ENCODE measurements around the gene HEATR1.
"Not testable (repeated sequence)": the region's sequence is repeated elsewhere in the genome, so short reads cannot be mapped to it uniquely, and the experiment has no call there.

Gene HEATR1

GRCh38 chr1:236580404-236580803 lies 23.9 kb downstream of the HEATR1 start:
- peaks cover 96% of the 10 kb centered on the region for H3K36me3 ChIP-seq (ENCODE audit: insufficient read depth, low read depth, low read length)
- not testable (repeated sequence) for H3K27me3 ChIP-seq (ENCODE audit: insufficient read depth, low read length); H3K27ac ChIP-seq (ENCODE audit: low read length); H3K9me3 ChIP-seq (ENCODE audit: insufficient read depth, low read depth, low read length); H3K9ac ChIP-seq (ENCODE audit: low read depth, low read length); H3K4me3 ChIP-seq (ENCODE audit: low read length); H3K4me1 ChIP-seq (ENCODE audit: insufficient read depth, low read length)

GRCh38 chr1:236578661-236579060 lies 25.7 kb downstream of the HEATR1 start:
- Histone ChIP-seq H3K4me1 (ENCODE audit: insufficient read depth, low read length) (no peaks in the 10 kb centered on the region), H3K27me3 (ENCODE audit: insufficient read depth, low read length) (no peaks in the 10 kb centered on the region), H3K4me3 (ENCODE audit: low read length) (no peak overlapping the region), H3K36me3 (ENCODE audit: insufficient read depth, low read depth, low read length) (peaks cover 96% of the 10 kb centered on the region), H3K27ac (ENCODE audit: low read length) (no peak overlapping the region), H3K9me3 (ENCODE audit: insufficient read depth, low read depth, low read length) (no peaks in the 10 kb centered on the region), H3K9ac (ENCODE audit: low read depth, low read length) (no peak overlapping the region)

- H3K36me3 ChIP-seq (ENCODE audit: insufficient read depth, low read depth, low read length): peaks cover 96% of the 10 kb centered on the region
- not testable (repeated sequence) for H3K9me3 ChIP-seq (ENCODE audit: insufficient read depth, low read depth, low read length)
Measured at GRCh38 chr1:236577041-236577440, 27.3 kb downstream of the HEATR1 start.

GRCh38 chr1:236576004-236576403 lies 28.3 kb downstream of the HEATR1 start:
- no peak overlapping the region for H3K27ac ChIP-seq (ENCODE audit: low read length)
- no peaks in the 10 kb centered on the region for H3K9me3 ChIP-seq (ENCODE audit: insufficient read depth, low read depth, low read length)
- H3K27me3 ChIP-seq (ENCODE audit: insufficient read depth, low read length): no peaks in the 10 kb centered on the region
- no peak overlapping the region for H3K4me3 ChIP-seq (ENCODE audit: low read length)
- peaks cover 98% of the 10 kb centered on the region for H3K36me3 ChIP-seq (ENCODE audit: insufficient read depth, low read depth, low read length)
- H3K4me1 ChIP-seq (ENCODE audit: insufficient read depth, low read length): no peaks in the 10 kb centered on the region
- no peak overlapping the region for H3K9ac ChIP-seq (ENCODE audit: low read depth, low read length)

More at GRCh38 chr1:236577041-236577440, 27.3 kb downstream of the HEATR1 start:
- not testable (repeated sequence) for H3K27ac ChIP-seq (ENCODE audit: low read length); H3K4me3 ChIP-seq (ENCODE audit: low read length); H3K9ac ChIP-seq (ENCODE audit: low read depth, low read length); H3K27me3 ChIP-seq (ENCODE audit: insufficient read depth, low read length); H3K4me1 ChIP-seq (ENCODE audit: insufficient read depth, low read length)

- Histone ChIP-seq H3K9ac (ENCODE audit: low read depth, low read length) (no peak overlapping the region), H3K27ac (ENCODE audit: low read length) (no peak overlapping the region), H3K9me3 (ENCODE audit: insufficient read depth, low read depth, low read length) (no peaks in the 10 kb centered on the region), H3K4me3 (ENCODE audit: low read length) (no peak overlapping the region), H3K4me1 (ENCODE audit: insufficient read depth, low read length) (no peaks in the 10 kb centered on the region), H3K36me3 (ENCODE audit: insufficient read depth, low read depth, low read length) (peaks cover 98% of the 10 kb centered on the region), H3K27me3 (ENCODE audit: insufficient read depth, low read length) (no peaks in the 10 kb centered on the region)
Measured at GRCh38 chr1:236575523-236575922, 28.8 kb downstream of the HEATR1 start.

DNA sequence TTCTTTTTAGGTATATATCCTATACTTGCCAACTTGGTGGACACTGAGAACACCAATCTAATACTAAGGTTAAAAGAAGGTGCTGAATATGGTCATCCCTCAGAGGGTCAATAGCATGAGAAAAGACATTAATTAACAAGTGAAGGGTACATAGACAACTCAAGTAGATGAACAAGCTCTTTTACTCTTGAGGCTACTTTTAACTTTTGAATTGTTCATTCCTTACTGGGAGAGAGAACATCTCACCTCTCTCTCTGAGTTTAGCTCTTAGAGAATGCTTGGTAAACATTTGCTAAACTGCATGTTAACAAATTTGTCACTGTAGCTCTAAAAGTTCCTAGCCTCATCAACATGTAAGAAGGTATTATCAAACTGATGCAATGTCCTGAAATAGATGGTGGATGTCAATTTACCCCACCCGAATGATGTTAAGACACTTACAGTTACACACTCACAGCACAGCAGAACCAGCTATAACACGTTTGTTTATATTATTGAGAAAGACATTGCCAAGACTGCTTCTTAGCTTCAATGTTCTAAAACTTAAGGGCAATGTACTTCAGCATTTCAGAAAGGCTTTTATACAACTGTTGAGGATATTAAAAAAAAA lies 35.9 kb downstream of the HEATR1 start:
- Histone ChIP-seq H3K27ac (ENCODE audit: low read length) (no peak overlapping the region), H3K9ac (ENCODE audit: low read depth, low read length) (no peak overlapping the region), H3K9me3 (ENCODE audit: insufficient read depth, low read depth, low read length) (no peaks in the 10 kb centered on the region), H3K36me3 (ENCODE audit: insufficient read depth, low read depth, low read length) (peaks cover 100% of the 10 kb centered on the region), H3K4me1 (ENCODE audit: insufficient read depth, low read length) (no peaks in the 10 kb centered on the region), H3K27me3 (ENCODE audit: insufficient read depth, low read length) (no peaks in the 10 kb centered on the region), H3K4me3 (ENCODE audit: low read length) (no peak overlapping the region)

DNA sequence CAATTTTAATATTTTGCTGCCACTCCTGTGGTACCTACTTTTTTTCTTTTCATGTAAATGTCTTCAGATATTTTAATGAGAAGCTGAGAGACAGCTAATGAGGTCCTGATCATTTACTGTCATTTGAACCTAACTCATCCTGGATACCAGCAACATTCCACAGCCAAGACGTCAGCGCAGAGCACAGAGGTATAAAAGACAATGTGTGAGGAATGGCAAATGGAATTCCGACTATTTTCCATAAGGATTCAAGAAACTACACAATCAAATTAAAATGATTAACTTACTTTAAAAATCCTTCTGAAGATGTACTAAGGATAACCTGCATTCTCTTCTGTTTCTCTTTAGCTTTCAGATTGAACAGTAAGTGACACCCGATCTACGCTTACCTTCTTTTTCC lies 38.8 kb downstream of the HEATR1 start:
- Histone ChIP-seq H3K4me1 (ENCODE audit: insufficient read depth, low read length) (no peaks in the 10 kb centered on the region), H3K4me3 (ENCODE audit: low read length) (no peak overlapping the region), H3K27me3 (ENCODE audit: insufficient read depth, low read length) (no peaks in the 10 kb centered on the region), H3K9ac (ENCODE audit: low read depth, low read length) (no peak overlapping the region), H3K36me3 (ENCODE audit: insufficient read depth, low read depth, low read length) (peaks cover 97% of the 10 kb centered on the region), H3K9me3 (ENCODE audit: insufficient read depth, low read depth, low read length) (no peaks in the 10 kb centered on the region), H3K27ac (ENCODE audit: low read length) (no peak overlapping the region)

- Histone ChIP-seq H3K4me1 (ENCODE audit: insufficient read depth, low read length) (no peaks in the 10 kb centered on the region), H3K27ac (ENCODE audit: low read length) (no peak overlapping the region), H3K36me3 (ENCODE audit: insufficient read depth, low read depth, low read length) (peaks cover 95% of the 10 kb centered on the region), H3K4me3 (ENCODE audit: low read length) (no peak overlapping the region), H3K9me3 (ENCODE audit: insufficient read depth, low read depth, low read length) (no peaks in the 10 kb centered on the region), H3K9ac (ENCODE audit: low read depth, low read length) (no peak overlapping the region), H3K27me3 (ENCODE audit: insufficient read depth, low read length) (no peaks in the 10 kb centered on the region)
Measured at GRCh38 chr1:236561976-236562375, 42.3 kb downstream of the HEATR1 start.

- H3K27ac ChIP-seq (ENCODE audit: low read length): no peak overlapping the region
- H3K9ac ChIP-seq (ENCODE audit: low read depth, low read length): no peak overlapping the region
- H3K4me1 ChIP-seq (ENCODE audit: insufficient read depth, low read length): no peaks in the 10 kb centered on the region
- H3K4me3 ChIP-seq (ENCODE audit: low read length): no peak overlapping the region
- H3K36me3 ChIP-seq (ENCODE audit: insufficient read depth, low read depth, low read length): peaks cover 95% of the 10 kb centered on the region
- H3K27me3 ChIP-seq (ENCODE audit: insufficient read depth, low read length): no peaks in the 10 kb centered on the region
- H3K9me3 ChIP-seq (ENCODE audit: insufficient read depth, low read depth, low read length): no peaks in the 10 kb centered on the region
Measured at GRCh38 chr1:236560213-236560771, 44.0 kb downstream of the HEATR1 start.

DNA sequence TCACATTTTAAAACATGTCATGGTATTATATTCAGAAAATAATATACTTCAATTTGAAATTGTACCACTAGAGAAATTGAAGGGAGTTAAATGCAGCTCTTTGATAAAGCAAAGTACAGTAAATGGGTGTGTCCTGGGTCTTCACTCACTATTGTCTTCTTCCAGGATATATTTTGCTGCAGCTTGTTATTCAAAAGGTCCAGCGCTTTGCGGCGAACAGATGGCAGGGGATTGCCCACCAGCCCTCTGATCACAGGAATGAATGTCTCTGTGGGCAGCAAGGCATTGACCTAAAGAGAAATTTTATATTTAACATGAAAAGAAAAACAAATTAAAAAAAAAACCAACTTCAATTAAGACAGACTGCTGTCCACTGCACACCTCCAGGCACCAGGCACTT lies 45.5 kb downstream of the HEATR1 start:
- H3K27me3 ChIP-seq (ENCODE audit: insufficient read depth, low read length): no peaks in the 10 kb centered on the region
- H3K4me3 ChIP-seq (ENCODE audit: low read length): no peak overlapping the region
- H3K9me3 ChIP-seq (ENCODE audit: insufficient read depth, low read depth, low read length): no peaks in the 10 kb centered on the region
- H3K9ac ChIP-seq (ENCODE audit: low read depth, low read length): no peak overlapping the region
- H3K27ac ChIP-seq (ENCODE audit: low read length): no peak overlapping the region
- H3K36me3 ChIP-seq (ENCODE audit: insufficient read depth, low read depth, low read length): peaks cover 95% of the 10 kb centered on the region
- H3K4me1 ChIP-seq (ENCODE audit: insufficient read depth, low read length): no peaks in the 10 kb centered on the region

DNA sequence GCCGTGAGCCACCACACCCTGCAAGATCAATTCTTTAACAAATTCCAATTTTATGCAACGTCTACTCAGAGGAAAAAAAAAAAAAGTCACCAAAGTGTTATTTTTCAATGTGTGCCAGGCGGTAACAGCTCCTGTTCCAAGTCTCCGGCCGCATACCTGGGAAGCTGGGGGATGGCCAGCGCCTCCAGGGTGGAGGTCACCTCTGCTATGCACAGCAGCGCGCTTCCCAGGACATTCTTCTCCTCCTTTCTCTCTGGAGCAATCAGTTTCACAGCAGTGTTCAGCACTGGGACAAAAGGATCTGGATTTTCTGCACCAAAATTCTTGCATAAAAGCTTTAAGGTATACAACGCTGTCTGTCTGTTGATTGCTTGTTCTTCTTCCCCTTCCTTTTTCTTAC lies 46.2 kb downstream of the HEATR1 start:
- no peaks in the 10 kb centered on the region for H3K27me3 ChIP-seq (ENCODE audit: insufficient read depth, low read length)
- H3K27ac ChIP-seq (ENCODE audit: low read length): no peak overlapping the region
- H3K36me3 ChIP-seq (ENCODE audit: insufficient read depth, low read depth, low read length): peaks cover 95% of the 10 kb centered on the region
- no peaks in the 10 kb centered on the region for H3K4me1 ChIP-seq (ENCODE audit: insufficient read depth, low read length)
- no peaks in the 10 kb centered on the region for H3K9me3 ChIP-seq (ENCODE audit: insufficient read depth, low read depth, low read length)
- no peak overlapping the region for H3K4me3 ChIP-seq (ENCODE audit: low read length)
- no peak overlapping the region for H3K9ac ChIP-seq (ENCODE audit: low read depth, low read length)

GRCh38 chr1:236556606-236557005 lies 47.7 kb downstream of the HEATR1 start:
- H3K27ac ChIP-seq (ENCODE audit: low read length): no peak overlapping the region
- H3K36me3 ChIP-seq (ENCODE audit: insufficient read depth, low read depth, low read length): peaks cover 98% of the 10 kb centered on the region
- H3K27me3 ChIP-seq (ENCODE audit: insufficient read depth, low read length): no peaks in the 10 kb centered on the region
- H3K9me3 ChIP-seq (ENCODE audit: insufficient read depth, low read depth, low read length): no peaks in the 10 kb centered on the region
- no peak overlapping the region for H3K9ac ChIP-seq (ENCODE audit: low read depth, low read length)
- no peak overlapping the region for H3K4me3 ChIP-seq (ENCODE audit: low read length)
- H3K4me1 ChIP-seq (ENCODE audit: insufficient read depth, low read length): no peaks in the 10 kb centered on the region

Measured in iPS-20b (cell line).